BLaER1 (cell line): Measurements from ENCODE around the gene RPS6KA5.
A peak's percentile ranks its signal among the peaks of the same experiment; 100 is the strongest.
"Not testable (repeated sequence)": the region's sequence is repeated elsewhere in the genome, so short reads cannot be mapped to it uniquely, and the experiment has no call there.

ENCODE experiments used
- H3K27ac ChIP-seq: shearing (Covaris generic); formaldehyde crosslinking; 2 replicates; pipeline ENCODE4 v1.8.1; 2022
- H3K27me3 ChIP-seq: shearing (Covaris generic); formaldehyde crosslinking; 2 replicates; pipeline ENCODE4 v1.8.1; 2022
- H3K36me3 ChIP-seq: shearing (Covaris generic); formaldehyde crosslinking; 2 replicates; pipeline ENCODE4 v1.8.1; 2022
- H3K4me1 ChIP-seq: shearing (Covaris generic); formaldehyde crosslinking; 2 replicates; pipeline ENCODE4 v1.8.1; 2022
- H3K4me2 ChIP-seq: shearing (Covaris generic); formaldehyde crosslinking; 2 replicates; pipeline ENCODE4 v1.8.1; 2022
- H3K4me3 ChIP-seq: shearing (Covaris generic); formaldehyde crosslinking; 2 replicates; pipeline ENCODE4 v1.8.1; 2022
- H3K9ac ChIP-seq: shearing (Covaris generic); formaldehyde crosslinking; 2 replicates; pipeline ENCODE4 v1.8.1; 2022
- H3K9me3 ChIP-seq: shearing (Covaris generic); formaldehyde crosslinking; 2 replicates; pipeline ENCODE4 v1.8.1; 2022
- H4K20me1 ChIP-seq: shearing (Covaris generic); formaldehyde crosslinking; 2 replicates; pipeline ENCODE4 v1.8.1; 2022
- Cebpa-rat ChIP-seq: shearing (Covaris generic); IDR thresholded peaks from 2 replicates; pipeline ENCODE4 v1.8.1; 2022

Gene RPS6KA5

DNA sequence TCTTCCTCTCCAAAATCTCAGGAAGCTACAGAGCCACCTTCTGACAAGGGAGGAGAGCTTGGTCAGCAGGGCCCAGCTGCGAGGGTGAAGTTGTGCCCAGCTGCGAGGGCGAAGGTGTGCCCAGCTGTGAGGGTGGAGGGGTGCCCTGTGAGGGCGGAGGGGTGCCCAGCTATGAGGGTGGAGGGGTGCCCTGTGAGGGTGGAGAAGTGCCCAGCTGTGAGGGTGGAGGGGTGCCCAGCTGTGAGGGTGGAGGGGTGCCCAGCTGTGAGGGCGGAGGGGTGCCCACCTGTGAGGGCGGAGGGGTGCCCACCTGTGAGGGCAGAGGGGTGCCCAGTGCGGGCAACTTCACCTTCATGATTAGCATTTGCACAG, 223.8 kb downstream of the RPS6KA5 start:
- Histone ChIP-seq H3K4me2 (peak overlapping the region; percentile 83), H3K9me3 (no peaks in the 10 kb centered on the region), H3K36me3 (no peaks in the 10 kb centered on the region), H3K4me3 (no peak overlapping the region), H4K20me1 (no peaks in the 10 kb centered on the region), H3K27ac (peak overlapping the region; percentile 41; the same call in 1 of the 2 replicates), H3K27me3 (no peaks in the 10 kb centered on the region), H3K9ac (0 out of 2 replicates have a peak overlapping the region, but pooled peaks have one; percentile 34), H3K4me1 (peaks cover 22% of the 10 kb centered on the region)
- TF ChIP-seq Cebpa-rat = no peak

DNA sequence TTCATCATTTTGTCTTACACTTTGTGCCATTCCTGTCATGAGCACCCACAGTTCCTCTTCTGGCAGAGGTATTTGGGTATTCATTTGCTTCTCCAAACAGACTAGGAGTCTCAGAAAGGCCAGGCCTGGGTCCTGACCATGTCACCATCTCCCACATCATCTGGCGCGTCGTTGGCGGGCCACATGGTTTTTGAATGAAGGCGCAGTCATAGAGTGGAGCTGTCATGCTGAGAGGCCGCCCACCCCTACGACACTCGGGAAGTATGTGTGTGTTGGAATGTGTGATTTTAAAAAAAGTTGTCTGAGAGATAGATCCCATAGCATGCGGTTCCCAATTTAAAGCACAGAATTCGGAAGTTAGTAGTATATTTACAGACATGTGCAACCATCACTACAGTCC, 228.6 kb downstream of the RPS6KA5 start:
- Histone ChIP-seq H3K9ac (no peak overlapping the region), H4K20me1 (no peaks in the 10 kb centered on the region), H3K36me3 (no peaks in the 10 kb centered on the region), H3K27me3 (no peaks in the 10 kb centered on the region), H3K4me1 (peaks cover 47% of the 10 kb centered on the region), H3K4me2 (no peak overlapping the region), H3K9me3 (peaks cover 3% of the 10 kb centered on the region), H3K27ac (no peak overlapping the region), H3K4me3 (no peak overlapping the region)
- no peak for TF ChIP-seq Cebpa-rat

GRCh38 chr14:90830931-90831701, 229.3 kb downstream of the RPS6KA5 start:
- no peak overlapping the region for H3K27ac ChIP-seq
- H4K20me1 ChIP-seq = no peaks in the 10 kb centered on the region
- TF ChIP-seq Cebpa-rat = no peak
- no peak overlapping the region for H3K9ac ChIP-seq
- no peak overlapping the region for H3K4me2 ChIP-seq
- no peaks in the 10 kb centered on the region for H3K36me3 ChIP-seq
- H3K4me3 ChIP-seq = no peak overlapping the region
- peaks cover 40% of the 10 kb centered on the region for H3K4me1 ChIP-seq
- H3K9me3 ChIP-seq = peaks cover 10% of the 10 kb centered on the region
- H3K27me3 ChIP-seq = no peaks in the 10 kb centered on the region

DNA sequence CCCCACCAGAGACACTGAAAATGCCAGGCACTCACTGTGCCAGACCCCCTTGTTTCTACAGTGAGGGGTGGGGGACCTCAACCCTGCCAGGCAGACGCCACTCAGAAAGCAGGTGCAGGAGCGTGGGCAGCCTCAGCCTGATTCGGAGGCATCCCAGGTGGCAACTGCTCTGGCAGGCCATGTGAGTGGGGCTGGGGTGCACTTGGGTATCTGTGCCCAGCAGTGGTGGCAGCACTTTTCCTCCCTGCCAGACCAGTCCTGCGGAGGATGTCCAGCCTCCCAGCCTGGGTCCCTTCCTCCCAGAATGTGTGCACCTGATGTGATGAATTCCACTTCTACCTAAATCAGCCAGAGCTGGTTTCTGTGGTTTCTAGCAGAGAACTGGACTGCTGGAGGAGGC, 230.8 kb downstream of the RPS6KA5 start:
- TF ChIP-seq Cebpa-rat = no peak
- Histone ChIP-seq H3K4me3 (no peak overlapping the region), H3K4me2 (peak overlapping the region; percentile 10), H3K27ac (no peak overlapping the region), H4K20me1 (no peaks in the 10 kb centered on the region), H3K4me1 (peaks cover 35% of the 10 kb centered on the region), H3K9me3 (peaks cover 25% of the 10 kb centered on the region), H3K9ac (no peak overlapping the region), H3K27me3 (no peaks in the 10 kb centered on the region), H3K36me3 (no peaks in the 10 kb centered on the region)

- no peak for TF ChIP-seq Cebpa-rat
- Histone ChIP-seq H3K9ac (peak overlapping the region; percentile 53; the same call in 1 of the 2 replicates), H3K27ac (peak overlapping the region; percentile 68), H3K4me3 (peak overlapping the region; percentile 61), H3K36me3 (no peaks in the 10 kb centered on the region), H3K4me2 (peak overlapping the region; percentile 88), H3K9me3 (peaks cover 33% of the 10 kb centered on the region), H3K27me3 (no peaks in the 10 kb centered on the region), H4K20me1 (no peaks in the 10 kb centered on the region), H3K4me1 (peaks cover 35% of the 10 kb centered on the region)
Observed at GRCh38 chr14:90828642-90829487, 231.6 kb downstream of the RPS6KA5 start.

DNA sequence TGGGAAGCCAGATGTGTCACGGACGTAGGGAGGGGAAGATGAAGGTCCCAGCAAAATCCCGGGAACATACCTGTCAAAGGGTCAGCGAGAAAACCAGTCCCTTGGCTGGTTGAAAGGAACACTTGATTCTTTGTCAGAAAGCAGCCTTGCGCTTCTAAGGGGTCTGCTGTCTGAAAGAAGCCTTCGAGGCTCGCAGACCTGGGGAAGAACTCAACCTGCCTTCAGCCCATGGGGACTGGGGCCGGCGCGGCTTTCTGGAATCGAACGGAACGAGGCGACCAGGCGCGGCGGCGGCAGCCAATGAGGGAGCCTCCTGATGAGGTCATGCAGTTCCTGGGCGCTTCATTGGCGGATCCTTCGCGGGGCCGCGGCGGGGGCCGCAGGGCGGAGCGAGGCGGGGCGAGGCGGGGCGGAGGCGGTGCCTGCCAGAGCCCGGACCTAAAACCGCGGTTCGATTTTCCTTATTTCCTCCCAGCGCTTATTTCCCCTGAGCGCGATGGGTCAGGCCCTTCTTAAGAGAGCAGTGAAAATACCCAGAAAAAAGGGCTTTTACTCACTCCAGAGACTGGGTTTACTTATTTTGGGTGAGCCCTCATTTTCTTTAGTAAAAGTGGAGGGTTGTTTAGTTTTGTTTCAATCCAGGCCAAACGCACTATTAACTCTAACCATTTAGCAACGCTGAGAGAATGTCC, 232.4 kb downstream of the RPS6KA5 start:
- H3K36me3 ChIP-seq = no peaks in the 10 kb centered on the region
- H3K9me3 ChIP-seq = peaks cover 41% of the 10 kb centered on the region
- H3K9ac ChIP-seq = peak overlapping the region; percentile 53
- no peaks in the 10 kb centered on the region for H4K20me1 ChIP-seq
- peaks cover 35% of the 10 kb centered on the region for H3K4me1 ChIP-seq
- TF ChIP-seq Cebpa-rat = no peak
- peak overlapping the region; percentile 68 for H3K27ac ChIP-seq
- H3K4me3 ChIP-seq = peak overlapping the region; percentile 61
- H3K4me2 ChIP-seq = peak overlapping the region; percentile 88
- H3K27me3 ChIP-seq = no peaks in the 10 kb centered on the region

- H3K27me3 ChIP-seq, H3K4me3 ChIP-seq, H4K20me1 ChIP-seq, H3K9ac ChIP-seq, H3K27ac ChIP-seq, H3K4me2 ChIP-seq, H3K36me3 ChIP-seq: not testable (repeated sequence)
- Histone ChIP-seq H3K9me3 (peaks cover 56% of the 10 kb centered on the region), H3K4me1 (peaks cover 19% of the 10 kb centered on the region)
Observed at GRCh38 chr14:90823542-90823941, 236.9 kb downstream of the RPS6KA5 start.

- Histone ChIP-seq H3K4me3 (no peak overlapping the region), H3K4me1 (peaks cover 9% of the 10 kb centered on the region; the same call in 1 of the 2 replicates), H3K36me3 (no peaks in the 10 kb centered on the region), H4K20me1 (no peaks in the 10 kb centered on the region), H3K27ac (no peak overlapping the region), H3K9me3 (peaks cover 44% of the 10 kb centered on the region), H3K27me3 (no peaks in the 10 kb centered on the region), H3K4me2 (peak overlapping the region; percentile 36; the same call in 1 of the 2 replicates), H3K9ac (no peak overlapping the region)
- TF ChIP-seq Cebpa-rat = no peak
Observed at GRCh38 chr14:90820958-90821357, 239.5 kb downstream of the RPS6KA5 start.

DNA sequence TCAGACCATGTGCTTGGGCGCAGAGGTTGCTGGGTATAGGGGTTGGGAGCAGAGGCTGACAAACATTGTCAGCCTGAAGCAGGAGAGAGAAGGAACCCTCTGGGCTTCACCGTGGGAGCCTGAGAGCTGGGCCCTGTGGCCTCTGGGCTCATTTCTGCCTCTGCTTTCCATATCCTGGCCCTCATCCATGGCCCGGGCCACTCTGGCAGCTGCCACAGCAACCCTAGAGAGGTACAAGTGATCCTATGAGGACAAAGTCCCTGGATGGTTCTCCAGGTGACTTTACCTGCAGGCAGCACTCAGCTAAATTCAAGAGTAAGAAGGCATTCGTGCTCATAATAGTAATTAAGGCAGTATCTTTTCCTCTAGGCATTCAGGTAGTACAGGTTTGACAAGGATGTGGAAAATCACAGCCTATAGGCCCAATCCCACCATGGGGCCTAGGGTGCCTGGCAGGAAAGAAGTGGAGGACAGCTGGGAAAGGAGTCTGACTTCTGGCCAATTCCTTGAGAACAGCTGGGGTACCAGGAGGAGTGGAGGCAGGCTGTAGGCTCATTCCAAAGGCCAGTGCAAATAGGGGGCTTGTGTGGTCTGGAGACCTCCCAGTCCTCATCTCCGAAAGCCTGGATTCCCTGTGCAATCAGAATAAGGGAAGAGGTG, 240.6 kb downstream of the RPS6KA5 start:
- peaks cover 33% of the 10 kb centered on the region for H3K9me3 ChIP-seq
- no peaks in the 10 kb centered on the region; the same call in 1 of the 2 replicates for H4K20me1 ChIP-seq
- TF ChIP-seq Cebpa-rat = no peak
- no peaks in the 10 kb centered on the region for H3K36me3 ChIP-seq
- H3K27me3 ChIP-seq = no peaks in the 10 kb centered on the region
- no peak overlapping the region for H3K4me3 ChIP-seq
- no peak overlapping the region for H3K4me2 ChIP-seq
- H3K27ac ChIP-seq = no peak overlapping the region
- H3K9ac ChIP-seq = no peak overlapping the region
- H3K4me1 ChIP-seq = peaks cover 18% of the 10 kb centered on the region
